GM18502 (cell line): ENCODE measurements around the gene TFAP2C.
"Not testable (repeated sequence)": the region's sequence is repeated elsewhere in the genome, so short reads cannot be mapped to it uniquely, and the experiment has no call there.

Experiments used
- ATAC-seq: cut with Tn5 transposase; IDR thresholded peaks from one replicate; pipeline ENCODE4 v1.9.1; 2021; ENCODE audit warnings: mild to moderate bottlenecking; ENCODE audit not compliant: unreplicated experiment, poor library complexity

Gene TFAP2C

GRCh38 chr20:56614196-56614595 is 14.9 kb upstream of the TFAP2C start:
- no peak for ATAC-seq

DNA sequence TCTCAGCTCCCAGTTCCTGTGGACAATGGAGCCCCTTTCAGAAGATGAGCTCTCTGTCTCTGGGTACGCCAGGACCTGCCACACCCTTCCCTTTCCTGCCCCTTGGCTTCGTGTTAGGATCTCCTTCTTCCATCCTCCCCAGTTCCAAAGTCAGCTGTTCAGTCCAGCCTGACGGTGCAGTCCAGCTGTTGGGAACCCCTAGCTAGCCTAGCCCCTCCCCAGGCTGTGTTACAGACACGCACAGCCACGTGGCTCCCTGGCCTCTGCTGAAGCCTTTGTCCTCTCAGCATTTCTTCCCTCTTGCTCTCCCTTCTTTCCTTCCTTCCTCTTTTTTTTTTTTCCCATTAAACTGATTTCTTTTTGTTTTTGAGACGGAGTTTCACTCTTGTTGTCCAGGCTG is 12.4 kb upstream of the TFAP2C start:
- no peak for ATAC-seq

- no peak for ATAC-seq
Measured at GRCh38 chr20:56617489-56617888, 11.6 kb upstream of the TFAP2C start.

DNA sequence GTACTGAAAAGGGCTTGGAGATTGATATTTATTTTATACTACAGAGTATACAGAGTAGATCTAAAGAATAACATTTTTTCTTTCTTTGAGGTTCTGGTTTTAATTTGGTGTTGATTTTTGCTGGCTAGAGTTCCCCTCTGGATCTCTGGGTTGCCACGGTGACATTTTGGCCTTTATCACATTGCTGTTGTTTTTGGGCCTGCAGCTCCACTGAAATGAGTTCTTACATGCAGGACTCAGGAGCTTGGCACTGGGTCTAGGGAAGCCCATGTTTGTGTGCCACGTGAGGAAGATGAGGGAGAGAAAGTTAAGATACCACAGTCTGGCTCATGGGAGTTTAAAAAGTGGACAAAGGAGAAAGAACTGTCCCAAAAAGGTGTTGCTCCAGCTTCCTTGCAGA is 7.4 kb upstream of the TFAP2C start:
- ATAC-seq: no peak

GRCh38 chr20:56623930-56624329 is 5.2 kb upstream of the TFAP2C start:
- ATAC-seq: not testable (repeated sequence)

DNA sequence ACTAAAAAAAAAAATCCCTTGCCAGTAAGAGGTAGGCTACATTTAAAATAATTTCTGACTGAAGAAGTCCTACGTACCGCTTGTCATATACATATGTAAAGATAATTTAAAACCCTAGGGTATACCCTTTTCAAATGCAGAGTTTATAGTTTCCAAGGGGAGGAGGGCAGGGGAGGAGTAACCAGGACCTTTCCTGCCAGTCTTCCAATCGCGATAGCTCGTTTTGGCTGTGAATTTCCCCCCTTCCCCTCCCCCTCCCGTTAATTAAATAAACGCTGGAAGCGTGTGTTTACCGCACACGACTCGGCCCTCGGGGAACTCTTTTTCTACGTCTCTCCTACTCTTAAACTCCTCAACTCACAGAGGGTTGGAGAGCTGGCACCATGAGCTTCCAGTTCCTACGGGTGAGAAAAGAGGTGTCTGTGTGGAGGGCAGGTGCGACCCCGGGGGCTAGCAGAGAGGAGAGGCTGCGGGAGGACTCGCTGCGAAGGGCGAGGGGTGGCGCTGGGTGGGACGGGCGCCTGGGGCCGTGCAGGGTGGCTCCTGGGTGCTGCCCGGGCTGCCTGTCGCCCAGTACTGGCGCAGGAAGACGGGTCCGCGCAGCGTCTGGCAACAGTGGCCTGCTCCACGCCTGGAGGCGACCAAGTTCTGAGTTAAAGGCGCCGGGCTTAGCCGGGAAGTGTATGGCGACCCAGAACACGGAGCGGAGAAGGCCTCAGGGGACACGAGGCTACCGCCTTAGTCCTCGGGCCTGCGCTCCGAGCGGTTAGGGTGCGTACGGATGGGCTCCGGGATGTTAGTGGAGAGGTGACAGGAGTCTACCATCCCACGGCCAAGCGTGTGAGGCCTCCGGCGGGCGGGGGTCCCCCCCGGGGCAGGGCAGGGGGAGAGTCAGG is 4.1 kb upstream of the TFAP2C start:
- ATAC-seq: no peak

DNA sequence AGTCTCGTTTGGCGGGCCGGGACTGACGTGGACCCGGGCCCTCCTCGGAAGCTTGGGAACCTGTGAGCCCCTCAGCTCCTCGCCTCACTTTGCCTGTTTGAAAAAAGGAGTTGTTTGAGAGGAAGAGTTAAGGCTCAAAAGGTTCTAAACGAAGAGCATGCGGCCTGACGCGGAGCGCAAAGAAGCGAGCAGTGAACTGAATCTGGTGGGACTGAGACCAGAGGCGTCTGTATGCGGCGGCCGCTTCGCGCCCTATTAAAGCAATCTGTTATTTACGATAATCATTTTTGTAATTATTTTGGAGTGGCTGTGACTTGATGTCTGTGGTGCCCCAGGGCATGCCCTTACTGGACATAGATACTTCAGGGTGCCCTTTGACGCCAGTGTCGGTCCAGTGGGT is 3.3 kb upstream of the TFAP2C start:
- no peak for ATAC-seq

GRCh38 chr20:56626367-56627121 is 2.6 kb upstream of the TFAP2C start:
- ATAC-seq: no peak

DNA sequence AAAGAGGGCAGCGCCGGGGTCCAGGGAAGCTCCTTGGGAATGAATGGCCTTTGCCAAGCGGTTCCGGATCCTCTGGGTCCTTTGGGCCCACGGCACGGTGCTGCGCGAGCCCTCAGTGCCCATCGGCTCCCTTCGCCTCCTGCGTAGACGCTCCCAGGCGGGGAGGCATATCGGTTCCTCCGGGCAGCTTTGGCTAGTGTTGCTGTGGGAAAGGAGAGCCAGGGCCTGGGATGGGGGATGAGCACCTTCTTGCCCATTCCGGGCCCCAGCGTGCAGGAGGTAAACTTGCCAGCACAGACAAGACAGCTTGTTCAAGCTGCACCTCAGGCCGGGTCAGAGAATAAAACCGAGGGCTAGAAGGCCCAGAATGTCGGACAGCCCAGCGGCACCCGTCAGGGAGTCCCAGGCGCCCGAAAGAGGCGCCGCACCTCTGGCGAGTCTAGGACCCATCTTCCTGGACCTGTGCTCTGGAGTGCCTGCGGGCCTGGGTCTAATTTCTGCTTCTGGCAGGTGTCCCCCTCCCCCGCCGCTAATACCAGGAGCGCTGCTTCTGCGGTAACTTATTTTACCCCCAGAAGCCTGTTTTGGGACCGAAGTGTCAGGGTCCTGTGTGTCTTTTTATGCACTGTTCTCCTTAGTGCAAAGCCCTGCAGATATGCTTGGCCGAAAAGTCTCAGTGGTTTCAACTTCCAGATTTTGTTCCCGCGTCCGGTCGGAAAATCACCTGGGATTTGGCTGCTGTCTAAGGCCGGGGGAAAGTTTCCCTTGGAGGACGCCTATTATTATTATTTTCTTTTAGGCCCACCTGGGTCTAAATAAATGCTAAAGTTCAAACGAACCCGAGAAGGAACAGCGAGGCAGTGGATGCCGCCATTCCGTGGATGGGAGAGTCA is 1.7 kb upstream of the TFAP2C start:
- ATAC-seq: no peak

DNA sequence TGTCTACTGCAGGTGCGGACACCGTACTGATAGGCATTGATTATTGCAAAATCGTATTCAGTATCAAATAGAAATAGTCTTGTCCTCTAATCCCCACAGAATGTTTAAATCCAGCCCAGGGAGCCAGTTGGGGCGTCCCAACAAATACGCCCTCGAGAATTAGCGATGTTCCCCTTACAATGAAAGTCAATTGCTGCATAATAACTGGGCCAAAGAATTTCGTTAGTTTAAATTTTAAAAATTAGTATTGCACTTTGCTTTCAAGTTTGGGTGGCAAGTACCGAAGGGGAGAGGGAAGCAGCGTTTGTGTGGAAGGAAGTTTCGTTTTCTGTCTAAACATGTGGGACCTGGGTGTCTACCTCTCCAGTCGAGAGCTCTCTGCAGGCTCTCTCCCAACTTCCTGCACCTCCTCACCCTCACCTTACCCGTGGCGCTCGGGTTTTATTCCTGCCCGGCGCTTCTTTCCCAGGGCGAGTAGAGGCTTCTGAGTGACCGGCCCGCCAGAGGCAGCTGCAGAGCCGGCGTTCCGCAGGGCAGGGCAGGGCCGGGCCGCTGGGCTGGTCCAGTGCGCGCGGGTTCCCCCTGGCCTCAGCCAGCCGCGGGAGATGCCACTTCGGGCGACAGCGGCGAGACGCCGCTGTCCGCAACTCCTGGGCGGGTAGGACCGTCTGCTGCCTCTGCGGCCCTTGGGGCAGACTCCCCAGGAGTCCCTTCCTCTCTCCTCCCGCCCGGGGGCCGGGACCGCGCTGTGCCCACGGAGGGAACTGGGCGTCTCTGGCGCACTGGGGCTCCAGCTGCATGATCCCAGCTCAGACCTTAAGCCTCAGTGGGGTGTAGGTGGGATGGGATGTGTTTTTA is 862 bp upstream of the TFAP2C start:
- no peak for ATAC-seq

DNA sequence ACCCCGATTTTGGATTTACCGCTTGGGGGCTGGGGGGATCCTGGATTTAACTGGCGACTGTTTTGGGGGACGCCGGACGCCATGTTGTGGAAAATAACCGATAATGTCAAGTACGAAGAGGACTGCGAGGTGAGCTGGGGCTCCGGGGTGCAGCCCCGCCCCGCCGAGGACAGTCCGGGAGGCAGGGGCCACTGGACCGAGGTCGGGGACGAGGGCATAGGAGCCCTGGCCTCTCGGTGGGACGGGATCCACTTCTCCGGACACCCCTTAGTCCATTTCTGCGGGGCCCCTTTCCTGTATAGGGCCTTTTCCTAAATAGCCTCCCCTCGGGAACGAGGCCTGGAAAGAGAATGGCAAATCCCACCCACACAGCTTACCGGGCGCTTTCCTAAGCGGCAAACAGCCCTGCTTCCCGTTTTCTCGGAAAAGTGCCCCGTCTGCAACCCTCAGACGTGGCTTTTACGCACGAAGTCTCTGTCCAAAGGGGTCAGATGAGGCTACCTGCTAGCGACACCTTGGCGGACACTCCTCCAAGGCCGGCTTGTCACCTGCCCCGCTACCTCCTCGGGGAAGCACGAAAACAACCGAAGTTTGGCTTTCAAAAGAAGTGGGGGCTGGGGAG is 469 bp downstream of the TFAP2C start:
- no peak for ATAC-seq

- ATAC-seq: no peak
Measured at GRCh38 chr20:56630086-56630493, 984 bp downstream of the TFAP2C start.

GRCh38 chr20:56630506-56631317 is 1.6 kb downstream of the TFAP2C start:
- ATAC-seq: no peak

DNA sequence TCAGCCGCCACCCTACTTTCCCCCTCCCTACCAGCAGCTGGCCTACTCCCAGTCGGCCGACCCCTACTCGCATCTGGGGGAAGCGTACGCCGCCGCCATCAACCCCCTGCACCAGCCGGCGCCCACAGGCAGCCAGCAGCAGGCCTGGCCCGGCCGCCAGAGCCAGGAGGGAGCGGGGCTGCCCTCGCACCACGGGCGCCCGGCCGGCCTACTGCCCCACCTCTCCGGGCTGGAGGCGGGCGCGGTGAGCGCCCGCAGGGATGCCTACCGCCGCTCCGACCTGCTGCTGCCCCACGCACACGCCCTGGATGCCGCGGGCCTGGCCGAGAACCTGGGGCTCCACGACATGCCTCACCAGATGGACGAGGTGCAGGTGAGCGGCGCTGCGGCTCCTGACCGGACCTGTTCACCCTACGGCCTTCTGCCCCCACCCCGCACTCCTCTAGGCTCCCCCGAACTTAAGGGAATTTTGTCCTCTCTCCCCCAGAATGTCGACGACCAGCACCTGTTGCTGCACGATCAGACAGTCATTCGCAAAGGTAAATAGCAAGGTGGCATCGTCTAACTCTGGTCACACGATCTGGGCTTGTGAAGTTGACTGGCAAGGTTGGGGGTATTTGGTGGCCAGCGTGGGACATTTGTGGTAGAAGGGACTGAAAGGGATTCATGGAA is 2.3 kb downstream of the TFAP2C start:
- ATAC-seq: no peak

GRCh38 chr20:56631990-56632327 is 2.9 kb downstream of the TFAP2C start:
- ATAC-seq: no peak

DNA sequence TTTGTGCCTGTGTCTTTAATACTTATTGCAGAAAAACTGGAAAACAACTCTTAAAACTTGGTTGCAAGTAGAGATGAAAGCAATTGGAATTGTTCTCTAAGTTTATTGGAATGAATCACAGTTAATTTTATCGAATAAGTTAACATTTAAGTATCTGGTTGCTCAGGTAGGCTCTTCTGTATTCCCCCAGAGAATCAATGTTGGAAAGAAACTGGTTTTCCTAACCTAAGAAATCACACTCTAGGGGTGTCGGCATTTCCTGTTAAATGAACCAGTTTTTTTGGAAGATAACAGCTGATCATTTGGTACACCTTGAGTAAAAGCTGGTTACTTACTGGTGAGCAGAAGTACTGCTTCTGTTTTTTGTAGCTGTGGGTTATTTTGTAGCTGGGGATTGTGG is 5.2 kb downstream of the TFAP2C start:
- no peak for ATAC-seq

GRCh38 chr20:56634735-56635385 is 5.8 kb downstream of the TFAP2C start:
- no peak for ATAC-seq

DNA sequence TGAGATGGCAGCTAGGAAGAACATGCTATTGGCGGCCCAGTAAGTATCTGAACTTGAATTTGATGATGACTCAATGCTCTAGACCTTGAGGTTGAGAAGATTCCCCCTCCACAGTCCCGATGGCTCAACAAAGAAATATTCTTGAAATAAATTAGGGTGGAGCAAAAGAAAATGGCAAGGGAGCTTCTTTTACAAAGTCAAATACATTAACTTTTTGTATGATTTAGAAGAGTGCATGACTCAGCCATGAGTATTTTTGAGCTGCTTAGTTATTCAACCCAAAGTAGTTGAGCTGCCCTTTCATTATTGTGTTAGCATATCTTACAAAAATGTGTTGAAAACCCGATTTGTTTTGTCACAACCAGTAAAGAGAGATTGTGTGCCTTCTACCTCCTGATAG is 7.6 kb downstream of the TFAP2C start:
- no peak for ATAC-seq
